Tibial nerve (tissue), 4 donors: ENCODE measurements around the gene GRXCR2.

Experiments used
- CTCF ChIP-seq, 5 experiments: fragments of 200-600 bp in 3 of 5; fragments of 450-650 bp in 2 of 5; sonication (generic) in 3 of 5; IDR thresholded peaks; one replicate each; pipeline ENCODE4 v1.5.1; 2016 to 2019; ENCODE audit warnings: antibody characterized with exemption in 5 of 5, mild to moderate bottlenecking in 3 of 5, moderate library complexity in 2 of 5
- EP300 ChIP-seq, 2 donors: sonication (generic); formaldehyde crosslinking; IDR thresholded peaks; one replicate each; pipeline ENCODE4 v1.6.1; 2017; ENCODE audit warnings: antibody characterized with exemption in 2 of 2, mild to moderate bottlenecking in 1 of 2
- POLR2A ChIP-seq, 2 donors: fragments of 450-650 bp; IDR thresholded peaks; one replicate each; pipeline ENCODE4 v1.6.1; 2017; ENCODE audit warnings: antibody characterized with exemption in 2 of 2, mild to moderate bottlenecking in 2 of 2, moderate library complexity in 2 of 2

- TF ChIP-seq CTCF (IDR thresholded peaks at IDR 0.05) (no peak), POLR2A (IDR thresholded peaks at IDR 0.05) (no peak), EP300 (IDR thresholded peaks at IDR 0.05) (no peak)
Measured at GRCh38 chr5:145858959-145859358, 13.9 kb downstream of the GRXCR2 start.
